ENCODE results near the gene ITGA8.

- no peak for TF ChIP-seq GATA2 (IDR thresholded peaks at IDR 0.05; ENCODE audit: low read depth, low read length)
- no peak for TF ChIP-seq GATA3 (IDR thresholded peaks at IDR 0.05; ENCODE audit: low read depth, low read length)
These were observed 15.7 kb downstream of the ITGA8 start for GRCh38 chr10:15703944-15704580.
